ENCODE data around the gene PAM.

GRCh38 chr5:103003872-103004271 lies 248.8 kb downstream of the PAM start:
- TF ChIP-seq CTCF (IDR thresholded peaks at IDR 0.05): no peak
- no peak for TF ChIP-seq ZFX (IDR thresholded peaks at IDR 0.05; ENCODE audit: borderline replicate concordance)

All from 22Rv1 (cell line).